ENCODE results near the gene TYW3.
"Not testable (repeated sequence)": the region's sequence is repeated elsewhere in the genome, so short reads cannot be mapped to it uniquely, and the experiment has no call there.

TYW3 gene

DNA sequence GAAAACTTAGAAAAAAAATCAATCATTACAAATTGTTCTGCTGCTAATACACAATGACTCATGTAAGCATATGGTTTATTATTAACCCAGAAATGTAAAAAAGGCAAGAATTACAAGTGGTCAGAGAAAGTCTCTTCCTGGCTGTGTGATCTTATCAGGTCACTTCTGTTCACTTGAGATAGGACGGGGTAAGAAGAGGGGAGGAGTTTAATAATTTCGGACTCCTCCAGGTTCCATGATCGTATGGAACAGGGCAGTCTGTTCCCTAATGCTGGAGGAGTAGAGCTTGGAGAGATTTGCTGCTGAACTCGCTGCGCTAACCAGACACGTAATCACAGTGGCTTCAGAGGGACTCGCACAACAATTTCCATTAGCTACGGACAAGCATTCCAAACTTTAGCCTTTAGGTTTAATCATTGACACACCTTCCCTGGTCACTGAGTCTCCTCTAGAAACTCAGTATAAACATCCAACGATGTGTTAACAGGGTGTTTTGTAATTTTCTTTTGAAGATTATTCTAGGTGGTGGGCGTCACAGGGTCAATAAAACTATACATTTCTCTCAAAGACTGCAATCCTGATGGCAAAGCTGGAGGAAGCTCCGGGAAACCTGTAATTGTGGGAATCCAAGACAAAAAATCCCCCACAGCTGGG lies 1.4 kb upstream of the TYW3 start:
- no peak for DNase-seq (ENCODE audit: low spot score)

DNA sequence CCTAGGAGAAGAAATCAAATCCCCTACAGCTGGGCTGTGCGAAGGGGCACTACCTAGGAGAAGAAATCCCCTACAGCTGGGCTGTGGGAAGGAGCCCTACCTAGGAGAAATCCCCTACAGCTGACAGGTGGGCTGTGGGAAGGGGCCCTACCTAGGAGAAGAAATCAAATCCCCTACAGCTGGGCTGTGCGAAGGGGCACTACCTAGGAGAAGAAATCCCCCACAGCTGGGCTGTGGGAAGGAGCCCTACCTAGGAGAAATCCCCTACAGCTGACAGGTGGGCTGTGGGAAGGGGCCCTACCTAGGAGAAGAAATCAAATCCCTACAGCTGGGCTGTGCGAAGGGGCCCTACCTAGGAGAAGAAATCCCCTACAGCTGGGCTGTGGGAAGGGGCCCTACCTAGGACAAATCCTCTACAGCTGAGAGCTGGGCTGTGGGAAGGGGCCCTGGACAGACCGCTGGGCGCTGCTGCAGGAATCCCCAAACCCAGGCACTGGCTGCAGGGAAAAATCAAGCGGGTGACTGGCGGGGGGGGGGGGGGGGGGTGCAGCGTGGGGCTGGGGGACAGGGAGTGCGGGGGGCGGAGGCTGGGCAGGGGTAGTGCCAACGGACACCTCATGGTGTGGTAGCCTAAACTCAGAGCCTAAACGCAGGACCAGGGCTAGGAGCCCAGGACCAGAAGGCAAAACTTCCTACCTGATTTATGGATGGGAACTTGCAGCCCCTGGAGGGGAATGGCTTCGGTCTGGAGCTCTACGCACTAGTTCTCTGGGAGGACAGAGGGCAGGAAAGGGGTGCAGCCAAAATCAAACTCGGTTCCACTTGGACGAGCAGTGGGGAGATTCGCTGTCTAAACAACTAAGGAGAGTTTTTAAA lies 643 bp upstream of the TYW3 start:
- not testable (repeated sequence) for DNase-seq (ENCODE audit: low spot score)

DNA sequence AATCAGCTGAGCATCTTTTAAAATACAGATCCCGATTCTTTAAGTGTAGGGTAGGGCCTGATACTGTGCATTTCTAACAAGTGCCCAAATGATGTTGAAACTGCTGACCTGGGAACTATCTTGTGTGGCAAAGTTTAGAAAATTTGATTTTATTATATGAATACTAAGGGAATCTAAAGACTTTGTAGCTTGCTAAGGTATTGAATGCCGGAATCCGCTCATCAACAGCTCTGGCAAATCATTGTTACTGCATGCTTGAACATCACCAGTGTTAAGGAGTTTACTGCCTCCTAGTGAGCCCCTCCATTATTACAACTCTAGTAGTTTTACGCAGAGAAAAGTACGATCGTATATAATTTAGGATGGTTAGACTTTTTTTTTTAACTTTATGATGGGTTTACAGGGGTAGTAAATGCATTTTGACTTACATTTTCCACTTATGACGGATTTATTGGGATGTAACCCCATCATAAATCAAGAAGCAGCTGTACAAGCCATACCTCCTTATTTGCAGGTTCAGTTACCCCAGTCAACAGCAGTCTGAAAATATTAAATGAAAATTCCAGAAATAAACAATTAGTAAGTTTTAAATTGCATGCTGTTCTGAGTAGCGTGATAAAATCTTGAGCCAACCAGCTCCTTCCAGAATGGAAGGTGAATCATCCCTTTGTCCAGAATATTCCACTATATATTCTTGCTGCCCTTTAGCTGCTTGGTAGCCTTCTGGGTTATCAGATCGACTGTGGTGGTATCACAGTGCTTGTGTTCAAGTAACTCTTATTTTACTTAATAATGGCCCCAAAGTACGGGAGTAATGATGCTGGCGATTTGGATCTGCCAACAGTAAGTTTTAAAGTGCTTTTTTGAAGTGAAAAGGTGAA lies 892 bp downstream of the TYW3 start:
- DNase-seq (ENCODE audit: low spot score), result peak; percentile 27

DNA sequence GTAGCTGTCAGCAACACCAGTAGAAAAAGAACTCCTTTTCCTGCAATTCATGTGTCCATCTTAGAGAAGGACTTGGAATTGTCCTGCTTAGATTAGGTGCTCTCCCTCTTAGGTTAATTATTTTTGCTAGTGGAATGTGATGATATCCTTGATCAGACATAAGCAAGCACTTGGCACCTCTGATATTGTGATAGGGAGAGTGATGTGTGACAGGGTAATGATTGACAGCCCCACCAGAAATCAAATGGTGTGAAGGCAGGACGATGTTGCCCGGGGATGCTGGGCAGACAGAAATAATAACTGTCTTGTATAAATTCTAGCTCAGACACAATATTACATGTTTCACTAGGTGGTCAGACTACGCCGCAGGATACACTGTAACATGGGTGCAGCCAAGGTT lies 4.4 kb downstream of the TYW3 start:
- no peak for DNase-seq (ENCODE audit: low spot score)

DNA sequence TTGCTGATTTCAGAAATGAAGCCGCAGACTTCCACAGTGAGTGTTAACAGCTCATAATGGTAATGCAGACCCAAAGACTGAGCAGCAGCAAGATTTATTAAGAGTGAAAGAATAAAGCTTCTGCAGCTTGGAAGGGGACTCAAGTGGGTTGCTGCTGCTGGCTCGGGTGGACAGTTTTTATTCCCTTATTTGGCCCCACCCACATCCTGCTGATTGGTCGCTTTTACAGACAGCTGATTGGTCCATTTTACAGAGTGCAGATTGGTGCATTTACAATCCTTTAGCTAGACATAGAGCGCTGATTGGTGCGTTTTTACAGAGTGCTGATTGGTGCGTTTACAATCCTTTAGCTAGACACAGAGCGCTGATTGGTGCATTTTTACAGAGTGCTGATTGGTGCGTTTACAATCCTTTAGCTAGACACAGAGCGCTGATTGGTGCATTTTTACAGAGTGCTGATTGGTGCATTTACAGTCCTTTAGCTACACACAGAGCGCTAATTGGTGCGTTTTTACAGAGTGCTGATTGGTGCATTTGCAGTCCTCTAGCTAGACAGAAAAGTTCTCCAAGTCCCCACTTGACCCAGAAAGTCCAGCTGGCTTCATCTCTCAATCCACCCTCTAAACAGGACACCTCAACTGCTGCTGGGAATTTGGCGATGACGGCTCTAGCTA lies 7.5 kb downstream of the TYW3 start:
- DNase-seq (ENCODE audit: low spot score), result not testable (repeated sequence)

DNA sequence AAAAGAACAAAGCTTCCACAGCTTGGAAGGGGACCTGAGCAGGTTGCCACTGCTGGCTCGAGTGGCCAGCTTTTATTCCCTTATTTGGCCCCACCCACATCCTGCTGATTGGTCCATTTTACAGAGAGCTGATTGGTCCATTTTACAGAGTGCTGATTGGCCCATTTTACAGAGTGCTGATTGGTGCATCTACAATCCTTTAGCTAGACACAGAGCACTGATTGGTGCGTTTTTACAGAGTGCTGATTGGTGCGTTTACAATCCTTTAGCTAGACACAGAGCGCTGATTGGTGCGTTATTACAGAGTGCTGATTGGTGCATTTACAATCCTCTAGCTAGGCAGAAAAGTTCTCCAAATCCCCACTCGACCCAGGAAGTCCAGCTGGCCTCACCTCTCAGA lies 12.3 kb downstream of the TYW3 start:
- not testable (repeated sequence) for DNase-seq (ENCODE audit: low spot score)

DNA sequence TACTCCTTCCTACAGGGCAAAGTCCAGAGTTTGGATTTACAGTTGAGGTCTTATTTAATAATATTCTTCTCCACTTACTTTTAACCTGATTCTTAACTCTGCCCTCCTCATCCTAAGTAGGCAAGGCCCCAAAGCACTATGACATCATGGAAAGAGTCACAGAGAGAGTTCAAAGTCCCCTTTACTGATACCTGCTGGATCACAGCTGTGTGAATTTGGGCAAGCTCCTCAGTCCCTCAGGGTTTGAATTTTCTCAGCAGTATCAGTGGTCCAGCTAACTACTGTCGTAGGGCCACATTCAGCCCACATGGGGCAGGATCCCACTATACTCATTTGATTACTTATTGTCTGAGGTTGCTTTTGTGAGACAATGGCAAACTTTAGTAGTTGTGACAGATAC lies 16.0 kb downstream of the TYW3 start:
- DNase-seq (ENCODE audit: low spot score), result no peak

DNA sequence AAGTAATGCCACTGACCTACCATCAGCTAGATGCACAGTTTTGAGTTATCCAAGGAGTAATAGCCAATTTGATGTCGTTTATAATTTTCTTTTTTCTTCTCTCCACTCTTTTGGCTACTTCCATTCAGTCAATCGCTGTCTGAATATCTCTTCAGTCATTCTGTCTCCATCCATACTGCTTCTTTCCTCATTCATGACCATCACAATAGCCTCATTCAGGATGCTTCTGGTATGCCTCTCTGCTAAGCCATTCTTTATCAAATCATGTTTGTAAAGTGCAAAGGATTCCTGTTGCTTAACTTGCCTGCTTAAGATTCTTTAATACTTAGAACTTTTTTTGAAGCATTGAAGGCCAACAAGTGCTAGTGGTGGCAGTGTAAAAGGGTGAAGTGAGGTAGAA lies 20.2 kb downstream of the TYW3 start:
- no peak for DNase-seq (ENCODE audit: low spot score)

DNA sequence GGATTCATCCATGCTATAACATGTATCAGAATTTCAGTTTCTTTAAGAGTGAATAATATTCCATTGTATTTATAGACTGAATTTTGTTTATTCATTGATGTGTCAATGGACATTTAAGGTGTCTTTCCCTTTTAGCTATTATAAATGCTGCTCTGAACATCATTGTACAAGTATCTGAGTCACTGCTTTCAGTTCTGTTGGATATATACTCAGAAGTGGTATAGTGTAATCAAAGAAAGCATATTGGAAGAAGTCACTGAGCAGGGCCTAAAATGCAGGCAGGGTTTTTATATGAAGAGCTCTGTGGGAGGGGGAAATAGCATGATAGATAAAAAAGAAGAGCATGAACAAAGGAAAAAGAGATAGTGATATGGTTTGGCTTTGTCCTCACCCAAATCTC lies 22.5 kb downstream of the TYW3 start:
- DNase-seq (ENCODE audit: low spot score), result no peak

DNA sequence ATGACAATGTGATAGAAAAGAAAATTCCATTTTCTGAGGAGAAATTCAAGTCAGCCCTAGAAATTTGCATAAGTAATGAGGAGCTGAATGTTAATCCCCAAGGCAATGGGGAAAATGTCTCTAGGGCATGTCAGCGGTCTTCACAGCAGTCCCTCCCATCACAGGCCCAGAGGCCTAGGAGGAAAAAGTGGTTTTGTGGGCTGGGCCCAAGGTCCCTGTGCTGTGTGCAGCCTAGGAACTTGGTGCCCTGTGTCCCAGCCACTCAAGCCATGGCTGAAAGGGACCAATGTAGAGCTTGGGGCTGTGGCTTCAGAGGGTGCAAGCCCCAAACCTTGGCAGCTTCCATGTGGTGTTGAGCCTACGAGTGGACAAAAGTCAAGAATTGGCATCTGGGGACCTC lies 23.7 kb downstream of the TYW3 start:
- DNase-seq (ENCODE audit: low spot score), result not testable (repeated sequence)

DNA sequence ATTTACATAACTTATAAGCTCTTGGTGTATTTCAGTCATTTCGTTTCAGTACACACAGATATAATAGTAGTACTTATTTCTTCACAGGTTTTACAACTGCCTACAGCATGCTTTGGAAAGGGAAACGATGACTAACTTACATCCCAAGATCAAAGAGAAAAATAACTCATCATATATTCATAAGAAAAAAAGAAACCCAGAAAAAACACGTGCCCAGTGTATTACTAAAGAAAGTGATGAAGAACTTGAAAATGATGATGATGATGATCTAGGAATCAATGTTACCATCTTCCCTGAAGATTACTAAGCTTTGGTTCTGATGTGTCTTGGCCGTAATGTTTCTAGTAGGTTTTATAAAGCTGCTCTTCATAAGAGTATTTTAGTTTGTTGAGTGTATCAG lies 30.9 kb downstream of the TYW3 start:
- DNase-seq (ENCODE audit: low spot score), result no peak

DNA sequence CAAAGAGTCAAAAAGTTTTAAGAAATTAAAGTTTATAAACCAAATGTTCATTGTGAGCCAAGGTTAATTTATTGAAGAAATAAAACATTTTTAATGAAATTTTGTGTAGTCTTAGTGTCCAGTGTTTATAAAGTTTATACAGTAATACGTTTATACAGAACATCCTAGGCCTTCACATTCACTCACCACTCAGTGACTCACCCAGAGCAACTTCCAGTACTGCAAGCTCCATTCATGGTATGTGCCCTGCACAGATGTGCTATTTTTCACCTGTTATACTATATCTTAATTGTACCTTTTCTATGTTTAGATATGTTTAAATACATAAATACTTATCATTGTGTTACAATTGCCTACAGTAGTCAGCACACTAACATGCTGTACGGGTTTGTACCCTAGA lies 33.6 kb downstream of the TYW3 start:
- DNase-seq (ENCODE audit: low spot score), result no peak

DNA sequence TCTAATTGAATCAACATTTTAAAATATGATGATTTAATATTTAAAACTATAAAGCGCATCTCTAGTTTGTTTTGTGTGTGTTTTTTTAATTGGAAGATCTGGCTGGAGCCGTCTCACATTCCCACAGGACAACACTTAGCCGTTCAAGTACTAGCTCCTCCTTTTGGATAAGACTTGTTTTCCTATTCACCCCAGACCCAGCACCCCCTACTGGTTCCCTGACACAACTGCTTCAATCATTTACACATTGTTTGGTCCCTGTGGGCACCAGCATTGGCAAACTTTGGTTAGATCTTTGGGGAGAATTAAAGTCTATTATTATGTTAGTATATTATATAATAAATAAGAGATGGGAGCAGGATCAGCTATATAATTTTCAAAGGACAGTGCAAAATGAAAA lies 34.5 kb downstream of the TYW3 start:
- no peak for DNase-seq (ENCODE audit: low spot score)

DNA sequence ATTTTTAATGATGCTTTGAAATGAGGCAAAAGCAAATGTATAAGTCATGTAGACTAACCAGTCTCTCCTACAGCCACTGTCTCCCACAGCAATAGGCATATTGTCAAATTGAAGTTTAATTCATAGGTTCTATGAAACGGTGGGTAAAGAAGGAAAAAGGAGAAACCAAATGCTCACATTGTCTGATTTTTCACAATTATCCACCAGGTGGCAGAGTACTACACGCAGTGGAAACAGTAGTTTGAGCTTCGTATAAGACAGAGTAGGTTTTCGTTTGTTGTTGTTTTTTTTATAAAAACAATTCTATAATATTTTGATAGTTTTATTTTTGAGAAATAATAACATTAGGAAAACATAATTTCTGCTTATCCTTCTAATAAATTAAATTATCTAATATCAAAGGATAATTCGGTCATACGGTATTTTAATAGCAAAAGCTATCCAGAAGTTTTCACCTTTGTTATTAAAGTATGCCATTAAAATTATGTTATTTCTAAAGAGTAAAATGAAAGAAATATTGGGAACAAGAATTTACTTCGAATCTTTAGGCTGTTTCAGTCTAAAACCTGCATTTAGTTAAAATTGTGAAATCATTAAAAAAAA lies 39.1 kb downstream of the TYW3 start:
- DNase-seq (ENCODE audit: low spot score), result peak; percentile 7

DNA sequence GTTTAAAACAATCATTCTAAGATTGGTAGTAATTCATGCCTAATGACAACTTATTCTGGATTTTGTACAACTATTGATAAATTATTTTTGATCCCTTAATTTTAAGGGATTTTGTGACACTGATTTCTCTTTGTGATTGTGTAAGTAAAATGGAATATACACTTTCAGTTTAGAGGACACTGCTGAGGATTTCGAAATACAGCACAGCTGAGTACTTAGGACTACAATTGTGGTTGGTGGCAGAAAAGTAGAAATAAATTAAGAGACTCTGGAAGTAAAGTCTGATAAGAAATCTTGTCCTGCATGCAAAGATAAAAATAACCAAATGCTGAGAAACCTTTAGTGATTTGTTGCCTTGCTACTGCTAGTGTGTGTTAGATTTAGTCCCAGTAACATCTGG lies 40.0 kb downstream of the TYW3 start:
- DNase-seq (ENCODE audit: low spot score), result no peak

DNA sequence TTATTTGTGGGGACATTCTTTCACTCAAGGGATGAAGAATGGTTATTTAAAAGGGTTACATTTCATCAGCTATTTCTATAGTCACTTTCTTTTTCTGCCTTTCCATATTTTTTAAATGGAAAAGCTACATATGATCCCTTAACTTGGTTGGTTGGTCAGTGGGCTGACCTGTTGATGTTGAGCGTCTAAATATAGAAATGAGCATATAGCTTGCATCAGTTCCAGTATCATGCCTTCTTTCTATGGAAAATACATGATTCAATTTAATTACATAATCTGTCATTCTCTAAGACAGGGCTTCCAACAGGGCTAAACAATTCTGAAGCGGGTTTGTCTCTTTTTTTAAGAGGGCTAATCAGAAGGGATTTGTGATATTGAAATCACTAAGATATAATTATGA lies 40.6 kb downstream of the TYW3 start:
- no peak for DNase-seq (ENCODE audit: low spot score)

DNA sequence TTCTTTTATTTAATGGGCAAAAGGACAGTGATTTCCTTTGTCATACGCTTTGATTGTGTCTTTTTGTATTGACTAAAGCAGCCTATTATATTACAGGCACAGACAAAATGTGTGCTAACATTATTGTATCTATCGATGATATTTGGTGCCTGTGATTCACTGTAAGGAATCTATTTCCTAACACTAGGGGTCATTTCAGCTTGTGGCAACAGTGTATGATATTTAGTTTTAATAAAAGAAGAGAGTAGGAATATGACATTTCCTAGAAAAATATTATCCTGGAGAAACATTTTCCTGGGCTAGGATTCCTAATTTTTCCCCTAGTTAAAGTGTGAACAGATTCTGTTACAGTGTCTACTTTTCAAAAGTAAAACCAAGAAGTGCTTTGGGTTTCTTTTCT lies 42.8 kb downstream of the TYW3 start:
- no peak for DNase-seq (ENCODE audit: low spot score)

DNA sequence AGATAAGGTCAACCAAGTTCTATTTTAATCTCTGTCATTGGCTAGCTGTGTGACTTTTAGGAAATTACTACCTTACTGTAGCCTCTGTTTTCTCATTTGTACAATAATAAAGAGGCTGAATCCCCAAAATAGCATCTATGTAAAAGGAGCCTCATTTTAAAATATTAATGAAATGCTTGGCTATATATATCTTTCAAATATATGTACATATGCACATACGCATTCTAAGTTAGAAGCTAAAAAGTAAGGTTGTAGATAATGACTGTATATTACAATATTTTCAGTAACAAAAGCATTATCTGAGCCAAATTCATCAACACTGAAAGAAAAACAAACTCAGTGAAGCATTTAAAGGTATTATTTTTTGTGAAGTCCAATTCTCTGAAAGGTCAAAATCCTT lies 44.6 kb downstream of the TYW3 start:
- DNase-seq (ENCODE audit: low spot score), result no peak

DNA sequence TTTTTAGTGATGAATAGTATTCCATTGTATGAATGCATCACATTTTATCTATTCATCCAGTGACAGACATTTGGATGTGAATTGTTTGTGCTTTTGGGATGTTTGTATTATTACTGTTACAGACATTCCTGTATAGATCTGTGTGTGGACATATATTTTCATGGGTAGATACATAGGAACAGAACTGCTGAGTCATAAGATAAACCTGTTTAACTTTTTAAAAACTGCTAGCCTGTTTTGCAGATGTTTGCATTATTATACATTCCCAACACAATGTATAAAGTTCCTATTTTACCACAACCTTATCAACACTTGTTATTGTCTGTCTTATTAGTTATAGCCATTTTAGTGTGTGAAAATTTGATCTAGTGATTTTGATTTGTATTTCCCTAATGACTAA lies 46.8 kb downstream of the TYW3 start:
- no peak for DNase-seq (ENCODE audit: low spot score)

DNA sequence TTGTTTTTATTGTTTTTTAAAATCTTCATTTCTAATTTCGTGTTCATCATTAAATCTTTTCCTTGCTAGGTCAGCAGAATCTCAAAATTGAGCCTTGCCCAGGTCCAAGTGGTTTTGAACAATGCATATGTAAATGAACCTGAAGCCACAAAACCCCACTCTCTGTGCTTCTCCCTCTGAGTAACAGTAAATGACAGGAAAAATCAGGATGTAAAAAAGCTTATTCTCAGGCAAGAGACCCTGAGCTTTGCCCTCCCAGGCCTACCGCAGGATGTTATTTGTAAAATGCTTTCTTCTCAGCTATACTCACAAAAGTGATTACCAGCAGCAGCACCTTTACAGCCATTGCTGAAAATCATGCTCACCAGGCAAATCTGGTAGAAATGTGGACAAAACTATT lies 47.6 kb downstream of the TYW3 start:
- no peak for DNase-seq (ENCODE audit: low spot score)

DNA sequence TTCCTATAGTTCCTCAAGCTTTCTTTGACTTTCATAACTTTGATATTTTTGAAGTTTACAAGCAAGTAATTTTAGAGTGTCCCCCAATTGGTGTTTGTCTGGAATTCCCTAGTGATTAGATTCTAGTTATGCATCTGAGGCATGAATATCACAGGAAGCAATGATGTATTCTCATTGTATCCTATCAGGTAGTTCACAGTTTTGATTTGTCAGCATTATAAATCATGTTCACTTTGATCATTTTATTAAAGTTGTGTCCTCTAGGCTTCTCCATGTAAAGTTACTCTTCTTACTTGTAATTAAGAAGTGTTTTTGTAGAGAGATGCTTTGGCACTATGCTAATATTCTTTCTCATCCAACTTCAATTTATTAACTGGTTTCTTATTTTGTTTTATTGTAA lies 53.0 kb downstream of the TYW3 start:
- no peak for DNase-seq (ENCODE audit: low spot score)

DNA sequence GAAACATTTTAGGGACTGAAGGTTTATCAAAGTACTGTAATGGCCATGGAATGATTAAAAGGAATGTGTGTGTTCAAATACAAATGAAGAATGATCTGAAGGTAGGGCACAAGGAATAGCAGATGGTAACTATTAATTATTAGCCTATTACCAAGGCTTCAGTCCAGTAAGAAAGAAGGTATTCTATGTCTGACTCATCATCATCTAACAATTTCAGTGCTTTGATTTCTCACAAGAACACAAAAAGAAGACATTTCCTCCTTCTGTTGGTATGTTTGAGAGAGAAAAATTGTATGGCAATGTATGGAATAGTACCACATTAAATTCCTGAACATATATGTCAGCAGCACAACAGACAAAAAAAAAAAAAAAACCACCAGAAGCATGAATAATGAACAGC lies 57.5 kb downstream of the TYW3 start:
- DNase-seq (ENCODE audit: low spot score), result no peak
